GM10847 (cell line): Measurements from ENCODE around the gene B4GALNT4.
A peak's percentile ranks its signal among the peaks of the same experiment; 100 is the strongest.

Experiments
- POLR2A ChIP-seq: IDR thresholded peaks from 2 replicates; pipeline ENCODE4 v1.6.1; 2011; ENCODE audit not compliant: insufficient read length; ENCODE audit errors: extremely low read depth

Gene B4GALNT4, protein sequence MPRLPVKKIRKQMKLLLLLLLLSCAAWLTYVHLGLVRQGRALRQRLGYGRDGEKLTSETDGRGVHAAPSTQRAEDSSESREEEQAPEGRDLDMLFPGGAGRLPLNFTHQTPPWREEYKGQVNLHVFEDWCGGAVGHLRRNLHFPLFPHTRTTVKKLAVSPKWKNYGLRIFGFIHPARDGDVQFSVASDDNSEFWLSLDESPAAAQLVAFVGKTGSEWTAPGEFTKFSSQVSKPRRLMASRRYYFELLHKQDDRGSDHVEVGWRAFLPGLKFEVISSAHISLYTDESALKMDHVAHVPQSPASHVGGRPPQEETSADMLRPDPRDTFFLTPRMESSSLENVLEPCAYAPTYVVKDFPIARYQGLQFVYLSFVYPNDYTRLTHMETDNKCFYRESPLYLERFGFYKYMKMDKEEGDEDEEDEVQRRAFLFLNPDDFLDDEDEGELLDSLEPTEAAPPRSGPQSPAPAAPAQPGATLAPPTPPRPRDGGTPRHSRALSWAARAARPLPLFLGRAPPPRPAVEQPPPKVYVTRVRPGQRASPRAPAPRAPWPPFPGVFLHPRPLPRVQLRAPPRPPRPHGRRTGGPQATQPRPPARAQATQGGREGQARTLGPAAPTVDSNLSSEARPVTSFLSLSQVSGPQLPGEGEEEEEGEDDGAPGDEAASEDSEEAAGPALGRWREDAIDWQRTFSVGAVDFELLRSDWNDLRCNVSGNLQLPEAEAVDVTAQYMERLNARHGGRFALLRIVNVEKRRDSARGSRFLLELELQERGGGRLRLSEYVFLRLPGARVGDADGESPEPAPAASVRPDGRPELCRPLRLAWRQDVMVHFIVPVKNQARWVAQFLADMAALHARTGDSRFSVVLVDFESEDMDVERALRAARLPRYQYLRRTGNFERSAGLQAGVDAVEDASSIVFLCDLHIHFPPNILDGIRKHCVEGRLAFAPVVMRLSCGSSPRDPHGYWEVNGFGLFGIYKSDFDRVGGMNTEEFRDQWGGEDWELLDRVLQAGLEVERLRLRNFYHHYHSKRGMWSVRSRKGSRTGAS

DNA sequence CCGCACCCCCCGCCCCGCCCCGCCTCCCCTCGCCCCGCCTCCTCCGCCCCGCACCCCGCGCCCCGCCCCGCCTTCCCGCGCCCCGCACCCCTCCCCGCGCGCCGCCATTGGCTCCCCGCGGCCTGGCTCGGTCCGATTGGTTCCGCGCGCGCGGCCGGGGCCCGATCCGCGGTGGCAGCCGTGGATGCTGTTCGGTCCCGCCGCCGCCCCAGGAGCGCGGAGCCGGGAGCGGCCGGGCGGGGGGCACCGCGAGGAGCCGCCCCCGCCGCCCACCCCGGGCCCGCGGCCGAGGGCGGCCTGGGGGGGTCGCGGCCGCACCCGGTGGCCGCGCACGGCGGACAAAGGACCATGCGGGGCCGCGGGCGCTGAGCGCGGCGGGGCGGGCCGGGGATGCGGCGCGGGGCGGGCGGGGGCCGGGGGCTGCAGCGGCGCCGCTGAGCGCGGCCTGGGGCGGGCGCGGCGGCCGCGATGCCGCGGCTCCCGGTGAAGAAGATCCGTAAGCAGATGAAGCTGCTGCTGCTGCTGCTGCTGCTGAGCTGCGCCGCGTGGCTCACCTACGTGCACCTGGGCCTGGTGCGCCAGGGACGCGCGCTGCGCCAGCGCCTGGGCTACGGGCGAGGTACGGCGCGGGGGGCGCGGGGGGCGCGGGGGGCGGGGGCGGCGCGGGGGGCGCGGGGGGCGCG, at the start of gene B4GALNT4:
TSS of gene B4GALNT4 (plus strand) at position 164 of the 683 bp plus-strand sequence. CDS start at position 469, 305 bp downstream.
- no peak for TF ChIP-seq POLR2A

DNA sequence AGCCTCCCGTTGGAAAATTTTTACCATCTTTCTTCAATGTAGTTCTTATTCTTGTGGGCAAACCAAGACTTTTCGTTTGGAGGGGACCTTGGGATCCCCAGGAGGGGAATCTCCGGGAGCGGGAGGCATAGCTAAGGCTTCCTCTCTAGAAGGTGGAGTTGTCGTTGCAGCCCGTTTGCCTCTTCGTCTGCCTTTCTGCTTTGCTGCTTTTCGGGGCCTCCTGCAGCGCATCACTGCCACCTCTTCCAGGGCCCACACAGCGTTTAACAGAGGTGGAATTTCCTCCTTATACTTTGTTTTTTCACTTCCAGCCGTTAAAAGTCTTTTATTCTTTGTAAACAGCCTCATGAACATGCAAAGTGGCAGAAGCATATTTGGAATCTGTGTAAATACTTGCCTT, 45.1 kb upstream of the B4GALNT4 start:
- TF ChIP-seq POLR2A, result no peak

DNA sequence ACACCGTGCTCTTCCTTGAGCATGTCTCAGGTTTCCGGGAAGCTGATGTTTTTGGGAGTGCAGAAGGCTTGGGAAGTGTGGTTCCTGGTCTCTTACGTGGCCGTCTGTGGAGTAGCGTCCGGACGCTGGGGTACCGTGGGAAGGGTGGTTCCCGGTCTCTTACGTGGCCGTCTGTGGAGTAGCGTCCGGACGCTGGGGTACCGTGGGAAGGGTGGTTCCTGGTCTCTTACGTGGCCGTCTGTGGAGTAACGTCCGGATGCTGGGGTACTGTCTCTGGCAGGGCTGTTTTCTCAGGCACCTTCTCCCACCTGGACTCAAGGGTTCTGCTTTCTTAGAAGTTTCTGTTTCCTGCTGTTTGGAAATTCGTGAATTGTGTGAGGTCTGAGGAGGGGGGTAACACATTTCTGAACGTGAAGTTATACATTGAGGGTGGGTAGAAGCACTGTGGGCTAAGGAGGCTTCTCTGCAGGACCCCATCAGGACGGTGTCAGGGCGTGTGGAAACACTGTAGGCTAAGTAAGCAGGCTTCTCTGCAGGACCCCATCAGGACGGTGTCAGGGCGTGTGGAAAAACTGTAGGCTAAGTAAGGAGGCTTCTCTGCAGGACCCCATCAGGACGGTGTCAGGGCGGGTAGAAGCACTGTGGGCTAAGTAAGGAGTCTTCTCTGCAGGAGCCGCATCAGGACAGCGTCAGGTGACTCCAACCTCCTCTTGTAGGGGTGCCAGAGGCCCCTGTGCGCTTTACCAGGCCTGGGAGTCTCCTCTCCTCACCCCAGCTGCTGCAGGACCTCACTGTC, 43.3 kb upstream of the B4GALNT4 start:
- TF ChIP-seq POLR2A, result no peak

DNA sequence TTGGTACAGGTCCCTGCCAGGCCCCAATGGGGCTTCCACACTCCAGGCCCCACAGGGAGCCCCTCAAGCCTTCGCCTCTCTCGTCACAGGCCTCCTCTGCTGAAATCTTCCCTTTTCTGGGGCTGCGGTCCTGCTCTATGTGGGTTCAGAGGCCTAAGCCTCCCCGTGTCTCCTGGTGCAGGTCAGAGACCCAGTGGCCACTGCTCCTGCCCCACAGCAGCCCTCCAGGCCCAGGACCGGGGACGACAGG, 42.8 kb upstream of the B4GALNT4 start:
- TF ChIP-seq POLR2A, result peak; percentile 17

DNA sequence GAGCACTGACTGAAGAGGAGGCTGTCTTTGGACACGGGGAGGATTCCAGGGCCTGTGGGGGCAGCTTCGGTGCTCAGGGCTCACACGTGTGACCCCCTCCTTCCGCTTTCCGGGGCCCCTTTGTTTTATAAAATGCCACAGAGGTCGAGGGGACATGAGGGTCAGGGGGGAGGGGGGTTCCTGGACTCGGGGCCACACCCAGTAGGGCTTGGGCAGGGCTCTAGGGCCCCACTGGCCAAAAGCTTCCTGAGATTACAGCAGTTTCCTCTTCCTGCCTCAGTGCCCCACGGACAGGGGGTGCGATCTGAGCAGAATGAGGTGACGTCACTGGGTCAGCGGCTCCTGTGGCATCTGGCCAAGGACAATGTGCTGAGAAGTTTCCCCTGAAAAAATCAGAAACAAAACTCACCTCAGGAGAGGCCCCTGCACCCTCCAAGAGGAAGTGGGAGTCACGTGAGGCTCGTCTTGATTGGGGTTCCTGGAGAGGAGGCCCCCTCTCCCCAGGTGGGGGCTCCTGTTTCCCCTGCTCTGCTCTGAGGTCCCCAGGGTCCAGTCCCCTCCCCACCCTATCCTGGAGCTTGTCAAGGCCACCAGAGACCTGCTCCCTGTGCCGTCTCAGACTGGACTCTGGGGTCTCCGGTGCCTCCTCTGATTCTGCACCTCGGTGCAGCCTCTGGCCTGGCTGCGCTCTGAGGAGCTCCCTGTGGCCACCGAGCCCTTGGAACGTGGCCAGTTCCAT, 42.3 kb upstream of the B4GALNT4 start:
- TF ChIP-seq POLR2A, result peak; percentile 8

DNA sequence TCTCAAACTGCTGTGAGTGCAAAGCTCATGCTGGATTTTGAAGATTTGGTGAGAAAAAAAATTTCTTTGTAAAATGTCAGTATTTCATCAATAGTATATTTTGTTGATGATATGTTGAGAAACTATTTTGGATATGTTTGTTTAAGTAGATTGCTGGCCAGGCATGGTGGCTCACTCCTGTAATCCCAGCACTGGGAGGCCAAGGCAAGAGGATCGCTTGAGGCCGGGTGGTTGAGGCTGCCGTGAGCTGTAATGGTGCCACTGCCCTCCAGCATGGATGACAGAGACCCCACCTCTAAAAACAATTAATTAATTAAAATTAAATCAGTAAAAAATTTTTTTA, 41.7 kb upstream of the B4GALNT4 start:
- no peak for TF ChIP-seq POLR2A

DNA sequence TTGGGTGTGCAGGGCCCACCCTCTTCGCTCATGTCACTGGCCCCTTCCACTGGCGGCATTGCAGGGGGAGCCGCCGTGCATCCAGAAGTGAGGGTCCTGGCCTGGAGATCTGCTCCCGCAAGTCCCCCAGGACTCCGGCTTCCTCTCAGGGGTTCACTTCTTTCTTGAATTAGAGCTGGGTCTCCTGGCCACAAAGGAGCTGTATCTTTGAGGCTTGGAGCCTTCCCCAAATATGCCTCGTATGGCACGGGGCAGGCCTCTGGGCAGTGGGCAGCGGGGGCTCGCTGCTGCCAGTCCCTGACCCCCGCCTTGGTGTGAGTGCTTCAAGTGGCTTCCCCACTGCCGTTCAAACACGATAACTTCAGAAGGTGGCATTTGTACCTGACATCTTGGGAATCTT, 41.3 kb upstream of the B4GALNT4 start:
- no peak for TF ChIP-seq POLR2A

DNA sequence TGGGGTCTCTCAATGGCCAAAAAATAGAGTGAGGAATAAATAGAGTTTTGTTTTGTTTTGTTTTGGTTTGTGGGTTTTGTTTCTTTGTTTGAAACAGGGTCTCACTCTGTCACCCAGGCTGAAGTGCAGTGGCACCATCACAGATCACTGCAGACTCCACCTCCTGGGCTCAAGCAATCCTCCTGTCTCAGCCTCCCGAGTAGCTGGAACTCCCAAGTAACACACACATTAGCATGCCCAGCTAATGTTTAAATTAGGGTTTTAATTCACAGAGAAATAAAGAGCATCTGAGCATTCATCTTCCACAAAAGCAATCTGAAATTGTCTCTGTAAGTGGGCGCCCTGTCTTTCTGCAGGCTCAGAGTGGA, 39.4 kb upstream of the B4GALNT4 start:
- no peak for TF ChIP-seq POLR2A

DNA sequence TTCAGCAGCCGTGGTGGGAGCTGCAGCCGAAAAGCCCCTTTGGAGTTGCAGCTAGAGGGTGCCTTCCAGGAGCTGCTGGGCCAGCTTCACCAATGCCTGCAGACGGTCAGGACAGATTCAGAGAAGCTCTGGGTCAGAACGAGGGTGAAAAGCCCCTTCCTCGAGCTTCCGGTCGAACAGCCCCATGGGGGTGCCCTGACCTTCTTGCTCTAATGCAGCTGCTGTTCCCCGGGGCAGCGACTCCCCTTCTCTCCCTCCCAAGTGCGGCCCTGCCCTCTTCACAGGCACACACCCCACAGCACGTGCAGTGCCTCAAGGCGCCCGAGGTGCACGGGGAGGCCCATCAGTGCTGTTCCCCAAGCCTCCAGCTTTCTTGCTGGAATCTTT, 39.0 kb upstream of the B4GALNT4 start:
- TF ChIP-seq POLR2A, result no peak

DNA sequence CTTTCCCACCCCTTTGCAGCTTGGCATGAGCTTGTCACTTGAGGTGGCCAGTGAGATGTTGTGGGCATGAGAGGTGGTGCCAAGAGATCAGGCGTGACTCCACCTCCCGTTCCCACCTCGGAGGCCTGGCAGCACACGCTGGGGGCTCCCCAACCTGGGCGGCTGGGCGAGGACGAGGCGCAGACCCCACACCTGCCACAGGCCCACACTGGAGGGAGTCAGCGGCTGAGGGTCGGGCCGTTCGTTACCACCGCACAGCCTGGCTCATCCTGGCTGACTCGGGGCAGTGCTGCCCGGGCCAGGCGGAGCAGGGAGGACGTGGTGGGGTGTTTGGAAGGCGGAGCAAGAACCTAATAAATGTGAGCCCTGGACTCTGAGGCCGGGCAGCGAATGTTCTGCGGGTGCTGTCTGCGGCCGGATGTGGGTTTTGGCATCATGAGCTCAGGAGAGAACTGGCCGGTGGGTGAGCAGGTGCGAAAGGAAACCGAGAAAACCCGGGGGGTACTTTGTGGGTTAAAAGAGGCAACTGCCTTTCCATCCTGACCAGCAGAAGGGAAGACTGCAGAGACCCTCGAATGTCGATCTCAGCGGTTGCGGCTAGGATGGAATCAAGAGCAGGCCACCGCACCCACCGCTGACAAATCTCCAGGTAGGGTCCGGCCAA, 38.5 kb upstream of the B4GALNT4 start:
- no peak for TF ChIP-seq POLR2A

DNA sequence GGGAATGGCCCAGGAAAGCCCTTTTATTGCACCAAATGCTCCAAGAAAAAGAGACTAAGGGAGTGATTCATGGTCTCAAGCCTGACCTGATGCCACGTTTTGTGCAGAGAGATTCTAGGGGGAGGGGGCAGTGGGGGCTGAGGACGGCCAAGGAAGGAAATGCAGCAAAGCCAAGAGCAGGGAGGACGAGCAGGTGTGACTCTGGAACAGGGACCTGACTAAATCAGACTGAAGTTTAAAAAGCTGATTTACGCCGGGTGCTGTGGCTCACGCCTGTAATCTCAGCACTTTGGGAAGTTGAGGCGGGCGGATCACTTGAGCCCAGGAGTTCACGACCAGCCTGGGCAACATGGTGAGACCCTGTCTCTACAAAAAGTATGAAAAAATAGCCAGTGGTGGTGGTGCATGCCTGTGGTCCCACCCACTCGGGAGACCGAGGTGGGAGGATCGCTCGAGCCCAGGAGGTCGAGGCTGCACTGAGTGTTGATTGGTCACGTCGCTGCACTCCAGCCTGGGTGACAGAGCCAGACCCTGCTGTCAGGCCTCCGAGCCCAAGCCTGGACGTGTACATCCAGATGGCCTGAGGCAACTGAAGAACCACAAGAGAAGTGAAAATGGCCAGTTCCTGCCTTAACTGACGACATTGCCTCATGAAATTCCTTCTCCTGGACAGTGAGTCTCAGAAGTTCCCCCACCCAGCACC, 37.8 kb upstream of the B4GALNT4 start:
- TF ChIP-seq POLR2A, result no peak

DNA sequence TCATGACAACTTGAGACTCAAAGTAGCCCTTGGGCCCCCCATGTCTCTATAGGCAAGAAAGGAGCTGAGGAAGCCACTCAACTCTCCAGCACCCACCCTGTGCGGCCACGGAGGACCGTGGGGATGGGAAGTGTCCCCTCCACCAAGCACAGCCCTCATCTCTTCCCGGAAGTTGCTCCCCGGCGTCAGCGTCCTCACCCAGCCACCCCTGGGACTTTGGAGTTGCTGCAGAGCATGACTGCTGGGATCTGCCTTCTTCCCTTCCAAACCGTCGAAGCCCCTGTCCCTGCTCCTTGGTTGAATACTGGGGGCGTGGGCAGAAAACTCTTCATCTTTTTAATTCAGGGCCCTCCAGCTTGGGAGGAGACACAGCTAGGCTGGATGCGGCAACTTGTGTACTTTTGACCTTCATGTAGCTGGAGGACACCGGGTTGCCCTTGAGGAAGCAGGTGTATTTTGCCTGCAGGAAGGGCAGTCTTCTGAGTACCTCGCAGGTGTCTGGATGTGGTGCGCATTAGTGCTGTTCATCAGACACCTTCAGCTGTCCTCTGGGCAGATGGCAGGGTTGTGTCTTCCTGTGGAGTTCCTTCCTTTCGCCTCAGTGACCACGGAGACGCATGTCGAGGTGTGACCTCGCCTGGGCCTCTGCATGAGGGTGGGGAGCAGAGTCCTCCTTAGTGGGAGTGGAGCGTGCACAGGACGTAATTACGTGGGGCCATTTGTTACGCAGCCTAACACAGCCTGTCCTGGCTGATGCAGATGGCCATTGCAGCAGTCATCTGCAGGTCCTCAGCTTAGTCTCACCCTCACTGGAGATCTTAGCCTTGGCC, 36.4 kb upstream of the B4GALNT4 start:
- no peak for TF ChIP-seq POLR2A

DNA sequence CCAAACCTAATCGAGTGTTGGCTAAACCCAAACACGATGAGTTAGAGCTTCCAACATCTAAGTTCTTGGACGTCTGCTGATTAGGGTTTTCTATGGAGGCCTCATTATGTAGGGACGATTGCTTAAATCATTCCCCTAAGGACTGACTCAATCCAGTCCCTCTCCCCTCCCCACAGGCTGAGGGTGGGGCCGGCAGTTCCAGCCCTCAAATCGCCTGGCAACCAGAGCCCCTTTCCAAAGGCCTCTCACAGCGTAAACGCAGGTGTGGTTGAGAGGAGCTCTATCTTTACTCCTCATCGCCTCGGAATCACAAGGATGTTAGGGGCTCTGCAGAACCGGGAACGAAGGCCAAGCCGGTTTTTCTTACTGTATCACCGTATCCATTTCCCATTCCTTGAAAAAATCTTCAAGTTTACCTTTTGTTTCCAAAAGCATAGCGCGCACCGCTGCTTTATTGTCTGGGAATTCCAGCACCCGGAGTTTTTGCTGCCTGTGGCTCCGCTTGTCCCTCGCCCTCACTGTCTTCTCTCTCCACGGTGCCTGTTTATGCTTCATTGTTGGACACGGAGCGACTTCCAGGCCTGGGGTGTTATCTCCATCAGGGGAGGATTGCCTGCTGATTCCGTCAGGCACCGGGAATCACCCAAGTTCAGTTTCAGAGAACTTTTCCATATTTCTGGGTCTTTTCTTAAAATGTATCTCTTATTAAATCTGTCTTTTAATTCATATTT, 34.9 kb upstream of the B4GALNT4 start:
- no peak for TF ChIP-seq POLR2A
